ENCODE measurements around the gene LSM10.

- TF ChIP-seq, protein P1, sequence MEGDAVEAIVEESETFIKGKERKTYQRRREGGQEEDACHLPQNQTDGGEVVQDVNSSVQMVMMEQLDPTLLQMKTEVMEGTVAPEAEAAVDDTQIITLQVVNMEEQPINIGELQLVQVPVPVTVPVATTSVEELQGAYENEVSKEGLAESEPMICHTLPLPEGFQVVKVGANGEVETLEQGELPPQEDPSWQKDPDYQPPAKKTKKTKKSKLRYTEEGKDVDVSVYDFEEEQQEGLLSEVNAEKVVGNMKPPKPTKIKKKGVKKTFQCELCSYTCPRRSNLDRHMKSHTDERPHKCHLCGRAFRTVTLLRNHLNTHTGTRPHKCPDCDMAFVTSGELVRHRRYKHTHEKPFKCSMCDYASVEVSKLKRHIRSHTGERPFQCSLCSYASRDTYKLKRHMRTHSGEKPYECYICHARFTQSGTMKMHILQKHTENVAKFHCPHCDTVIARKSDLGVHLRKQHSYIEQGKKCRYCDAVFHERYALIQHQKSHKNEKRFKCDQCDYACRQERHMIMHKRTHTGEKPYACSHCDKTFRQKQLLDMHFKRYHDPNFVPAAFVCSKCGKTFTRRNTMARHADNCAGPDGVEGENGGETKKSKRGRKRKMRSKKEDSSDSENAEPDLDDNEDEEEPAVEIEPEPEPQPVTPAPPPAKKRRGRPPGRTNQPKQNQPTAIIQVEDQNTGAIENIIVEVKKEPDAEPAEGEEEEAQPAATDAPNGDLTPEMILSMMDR (conservative IDR thresholded peaks at IDR 0.05 in 1 of 2, IDR thresholded peaks at IDR 0.05 in 1 of 2; ENCODE audit: low read depth in 1 of 2, low read length in 2 of 2) = peak; percentile 85 to 87
- TF ChIP-seq EZH2 (IDR thresholded peaks at IDR 0.05; ENCODE audit: low read length, missing control alignments) = no peak
These were observed 28.4 kb downstream of the LSM10 start for GRCh38 chr1:36369061-36369861.
